GM12865 (cell line): Measurements from ENCODE around the gene BPIFB4.

Source experiments
- DNase-seq: peaks from one replicate; pipeline ENCODE4 v3.0.0; 2010; ENCODE audit warnings: low read depth
- H3K4me3 ChIP-seq: 2 replicates; pipeline ENCODE4 v1.5.1; 2011; ENCODE audit warnings: mild to moderate bottlenecking, low read depth, low read length, control low read depth
- CTCF ChIP-seq: IDR thresholded peaks from 2 replicates; pipeline ENCODE4 v1.5.1; 2011; ENCODE audit warnings: low read length, control low read depth, low read depth, inconsistent platforms; ENCODE audit not compliant: insufficient read depth; ENCODE audit errors: missing control alignments

Gene BPIFB4

DNA sequence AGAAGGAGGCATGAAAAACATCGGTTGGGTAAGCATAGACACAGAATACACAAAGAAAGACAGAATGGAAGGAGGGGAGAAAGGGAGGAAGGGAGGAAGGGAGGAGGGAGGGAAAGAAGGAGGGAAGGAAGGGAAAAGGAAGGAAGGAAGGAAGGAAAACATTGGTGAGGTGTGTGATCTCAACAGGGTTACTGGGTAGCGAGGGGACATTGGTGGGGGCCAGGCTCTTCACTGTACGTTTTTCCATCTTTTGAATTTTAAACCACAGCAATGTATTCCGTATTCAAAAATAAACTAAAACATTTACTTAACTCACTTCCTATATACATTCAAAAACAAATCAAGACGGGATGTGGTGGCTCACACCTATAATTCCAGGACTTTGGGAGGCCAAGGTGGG, 67.9 kb downstream of the BPIFB4 start:
- no peak for TF ChIP-seq CTCF
- no peak overlapping the region for H3K4me3 ChIP-seq
- DNase-seq = no peak

DNA sequence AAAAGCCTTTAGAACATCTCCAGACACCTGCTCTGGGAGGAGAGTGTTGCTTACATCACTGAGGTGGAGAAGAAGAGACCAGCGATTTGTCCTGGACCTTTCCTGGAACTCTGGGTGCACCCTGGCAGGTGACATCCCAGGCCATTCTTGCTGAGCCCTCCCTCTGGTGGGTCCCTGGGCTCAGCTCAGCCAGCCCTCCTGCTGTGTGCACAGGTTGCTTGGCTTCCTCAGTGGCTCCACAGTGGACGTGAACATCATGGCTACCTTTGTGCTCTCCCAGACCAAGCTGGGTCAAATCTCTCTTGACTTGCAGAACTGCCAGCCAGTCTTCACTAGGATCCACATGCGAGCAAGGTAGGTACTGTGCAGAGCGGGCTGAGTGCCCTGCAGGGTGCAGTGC, 68.6 kb downstream of the BPIFB4 start:
- TF ChIP-seq CTCF = no peak

GRCh38 chr20:33154252-33154651, 74.8 kb downstream of the BPIFB4 start:
- TF ChIP-seq CTCF = no peak
- H3K4me3 ChIP-seq = no peak overlapping the region
- DNase-seq = no peak

More for the DNA sequence above, 68.6 kb downstream of the BPIFB4 start:
- H3K4me3 ChIP-seq = no peak overlapping the region
- no peak for DNase-seq

GRCh38 chr20:33158637-33159385, 79.4 kb downstream of the BPIFB4 start:
- DNase-seq = no peak
- TF ChIP-seq CTCF = no peak
- no peak overlapping the region for H3K4me3 ChIP-seq

GRCh38 chr20:33159713-33160112, 80.3 kb downstream of the BPIFB4 start:
- no peak for DNase-seq
- no peak for TF ChIP-seq CTCF
- H3K4me3 ChIP-seq = no peak overlapping the region

- H3K4me3 ChIP-seq = no peak overlapping the region
- TF ChIP-seq CTCF = no peak
- no peak for DNase-seq
Observed at GRCh38 chr20:33160681-33161080, 81.2 kb downstream of the BPIFB4 start.
